HepG2 (cell line): ENCODE measurements around the gene SCG2. TPM values are rescaled to one million over a fixed set of nuclear protein-coding genes. Genes with fewer than 3 reads are reported as not detected.

Source experiments
- ATAC-seq: fragments of 200-7000 bp; cut with Tn5 transposase; 3 replicates; pipeline ENCODE4 v1.9.1; 2020; ENCODE audit warnings: mild to moderate bottlenecking, moderate library complexity
- BruUV-seq: library from RNA; stranded (reverse); fragments of 400-500 nt; replicated peaks from 2 replicates; lab custom pipeline; 2021; lab: Mats Ljungman, UMichigan
- CTCF ChIA-PET: fragments of 300-600 bp; formaldehyde crosslinking; extraction: SDS; loops from one replicate; lab custom pipeline; 2021; ENCODE audit warnings: low total read pairs, inconsistent platforms, low intra/inter-chr PET ratio; lab: Yijun Ruan, JAX
- POLR2A ChIA-PET: fragments of 350-600 bp; sonication (Branson Sonifier 250); formaldehyde crosslinking; loops from one replicate; lab custom pipeline; 2020; ENCODE audit warnings: antibody characterized with exemption, inconsistent platforms; lab: Yijun Ruan, JAX
- DNase-seq: peaks from one replicate; pipeline ENCODE4 v3.0.0-alpha.2; 2015; ENCODE audit warnings: low spot score
- FAIRE-seq: peaks from 3 replicates; lab custom pipeline; 2011; peaks lifted over from hg19 to GRCh38; lab: Jason Lieb, UNC
- H2AFZ ChIP-seq: one replicate; pipeline ENCODE4 v1.6.1; 2011; ENCODE audit warnings: low read length, inconsistent platforms
- H3K27ac ChIP-seq: fragments of 300-600 bp; 3 replicates; pipeline ENCODE4 v1.8.0; 2011; ENCODE audit warnings: mixed run types, mild to moderate bottlenecking, mixed read lengths, low read length, inconsistent platforms; ENCODE audit not compliant: insufficient read depth; ENCODE audit errors: extremely low read length
- H3K27me3 ChIP-seq, 2 experiments: fragments of 200-600 bp in 1 of 2; 2 replicates in 1 of 2; 3 replicates in 1 of 2; pipeline versions ENCODE4 v1.6.0 to v1.8.0; 2011; ENCODE audit warnings: low read length in 2 of 2, mild to moderate bottlenecking in 2 of 2, moderate library complexity in 2 of 2, inconsistent platforms in 1 of 2; ENCODE audit not compliant: insufficient read depth in 2 of 2, control insufficient read depth in 1 of 2
- H3K36me3 ChIP-seq, 2 experiments: fragments of 200-600 bp in 1 of 2; replicated peaks in 1 of 2; 2 replicates in 1 of 2; 3 replicates in 1 of 2; pipeline versions ENCODE4 v1.5.1 to v1.8.0; 2011; ENCODE audit warnings: low read length in 2 of 2, inconsistent platforms in 1 of 2; ENCODE audit not compliant: insufficient read depth in 2 of 2, control insufficient read depth in 1 of 2
- H3K4me1 ChIP-seq: 2 replicates; pipeline ENCODE4 v1.5.1; 2012; ENCODE audit warnings: low read length, inconsistent platforms; ENCODE audit not compliant: insufficient read depth
- H3K4me2 ChIP-seq: 2 replicates; pipeline ENCODE4 v1.6.0; 2011; ENCODE audit warnings: low read depth, low read length, inconsistent platforms
- H3K4me3 ChIP-seq, 3 experiments: fragments of 200-600 bp in 1 of 3; sonication (generic), shearing (Covaris generic) in 1 of 3; replicated peaks in 1 of 3; 2 replicates each; pipeline ENCODE4 v1.5.1; 2011 to 2016; ENCODE audit warnings: low read length in 3 of 3, inconsistent platforms in 2 of 3, low read depth in 2 of 3, mild to moderate bottlenecking in 2 of 3, control low read depth in 1 of 3, mixed read lengths in 1 of 3; ENCODE audit not compliant: insufficient read depth in 1 of 3
- H3K79me2 ChIP-seq: one replicate; pipeline ENCODE4 v1.6.1; 2011; ENCODE audit warnings: low read length, inconsistent platforms; ENCODE audit not compliant: insufficient read depth
- H3K9ac ChIP-seq: 2 replicates; pipeline ENCODE4 v1.6.0; 2011; ENCODE audit warnings: mild to moderate bottlenecking, low read depth, low read length, inconsistent platforms; ENCODE audit not compliant: insufficient read depth
- H3K9me3 ChIP-seq: 2 replicates; pipeline ENCODE4 v1.5.1; 2012; ENCODE audit warnings: mild to moderate bottlenecking, low read length
- H4K20me1 ChIP-seq: 2 replicates; pipeline ENCODE4 v1.6.0; 2011; ENCODE audit warnings: inconsistent platforms, mild to moderate bottlenecking, low read length, moderate library complexity; ENCODE audit not compliant: insufficient read depth
- KDM1A ChIP-seq: IDR thresholded peaks from 2 replicates; pipeline ENCODE4 v1.6.1; 2016; ENCODE audit warnings: missing compliant biosample characterization
- MAF1 ChIP-seq: sonication (generic); formaldehyde crosslinking; IDR thresholded peaks from 2 replicates; pipeline ENCODE4 v1.5.0; 2020; ENCODE audit warnings: missing genetic modification reagents, borderline replicate concordance
- MAFK ChIP-seq, 2 experiments: IDR thresholded peaks in 1 of 2; conservative IDR thresholded peaks in 1 of 2; 2 replicates each; pipeline ENCODE4 v1.6.1; 2011; ENCODE audit warnings: improper control_type of control experiment in 2 of 2, low read length in 2 of 2
- STAT6 ChIP-seq: sonication (generic); formaldehyde crosslinking; IDR thresholded peaks from 2 replicates; pipeline ENCODE4 v1.4.0; 2020; ENCODE audit warnings: missing genetic modification reagents, mild to moderate bottlenecking, borderline replicate concordance
- TSC22D2 ChIP-seq: sonication (generic); formaldehyde crosslinking; IDR thresholded peaks from 2 replicates; pipeline ENCODE4 v1.5.1; 2020; ENCODE audit warnings: missing genetic modification reagents, mild to moderate bottlenecking, borderline replicate concordance
- YY1 ChIP-seq: IDR thresholded peaks from 2 replicates; pipeline ENCODE4 v1.6.1; 2011; ENCODE audit warnings: low read length, low read depth, moderate library complexity, mild to moderate bottlenecking; ENCODE audit not compliant: insufficient read depth, insufficient replicate concordance
- ZBTB40 ChIP-seq, 2 experiments: fragments of 450-650 bp in 1 of 2; sonication (generic) in 1 of 2; formaldehyde crosslinking in 1 of 2; IDR thresholded peaks; 2 replicates each; pipeline versions ENCODE4 v1.6.1 to v1.8.0; 2016 to 2022; ENCODE audit warnings: antibody characterized with exemption in 1 of 2, mild to moderate bottlenecking in 1 of 2, missing genetic modification reagents in 1 of 2
- ZNF615 ChIP-seq: sonication (generic); formaldehyde crosslinking; IDR thresholded peaks from 2 replicates; pipeline ENCODE4 v1.5.0; 2020; ENCODE audit warnings: mild to moderate bottlenecking, missing genetic modification reagents, borderline replicate concordance
- ZNF879 ChIP-seq: sonication (generic); formaldehyde crosslinking; IDR thresholded peaks from 2 replicates; pipeline ENCODE4 v1.8.1; 2023; ENCODE audit warnings: missing genetic modification reagents
- WGBS: methylation state at CpG from one replicate; pipeline ENCODE4 v1.1.6; 2017; ENCODE audit warnings: low lambda C conversion rate; 5-methylcytosine and 5-hydroxymethylcytosine counted together
- in situ Hi-C: cut with HindIII; loops from 2 replicates; pipeline ENCODE4 v1.10.0; 2017; ENCODE audit warnings: low pct_unique_long_range_greater_than_20kb; ENCODE audit not compliant: extremely low pct_ligation_motif_present
- intact Hi-C: fragments of 100-400 bp; cut with micrococcal nuclease; formaldehyde crosslinking; loops from one replicate; pipeline ENCODE4 v1.10.0; 2022; ENCODE audit not compliant: unreplicated experiment
- polyA plus RNA-seq, 8 experiments: library from polyadenylated mRNA; depleted of rRNA in 3 of 8; stranded (reverse) in 7 of 8; unstranded in 1 of 8; fragments of >200 nt; fragmentation: Illumina TruSeq in 4 of 8; extraction: Trizol in 4 of 8; gene quantifications; 2 replicates each; pipeline versions ENCODE4 v1.2.1 to v1.2.3, GENCODE V29; 2011 to 2016; ENCODE audit warnings: low read depth in 4 of 8, missing spikeins in 1 of 8, mixed read lengths in 1 of 8; ENCODE audit not compliant: insufficient read depth in 1 of 8
- total RNA-seq, 5 experiments: library from RNA; depleted of rRNA; stranded (reverse); fragments of >200 nt; fragmentation: Illumina TruSeq; extraction: Trizol; gene quantifications; 2 replicates each; pipeline ENCODE4 v1.2.3, GENCODE V29; 2016; ENCODE audit warnings: low read depth in 1 of 5

Gene SCG2
- total and polyA plus RNA-seq, 2 of the 13 experiments (the other 11 are each of a cell fraction or from before 2014, with no cell fraction given): not detected

GRCh38 chr2:223558970-223559369 is 43.2 kb downstream of the SCG2 start:
- WGBS: 2% methylated on average over 1 of the region's 1 CpG
- no peak overlapping the region for H2AFZ ChIP-seq
- DNase-seq (no peak), FAIRE-seq (no peak), ATAC-seq (no peak)
- H3K9ac ChIP-seq: no peak overlapping the region
- H3K36me3 ChIP-seq: no peaks in the 10 kb centered on the region
- no peaks in the 10 kb centered on the region for H3K79me2 ChIP-seq
- in situ Hi-C loops: no loop called here
- intact Hi-C loops: no loop called here
- CTCF ChIA-PET: no interaction called here
- no TSS peak for BruUV-seq
- H3K4me3 ChIP-seq: no peak overlapping the region
- H3K27me3 ChIP-seq: no peaks in the 10 kb centered on the region; a peak in 1 of 5 replicates
- no peaks in the 10 kb centered on the region for H3K4me1 ChIP-seq
- no peaks in the 10 kb centered on the region for H4K20me1 ChIP-seq
- H3K27ac ChIP-seq: no peak overlapping the region
- TF ChIP-seq YY1 (no peak), MAFK (conservative IDR thresholded peaks at IDR 0.05 in 1 of 2, IDR thresholded peaks at IDR 0.05 in 1 of 2; ENCODE audit: low read length in 2 of 2) (no peak), ZNF615 (CRISPR knock-in tag) (no peak), MAF1 (no peak), ZBTB40 (IDR thresholded peaks at IDR 0.05) (no peak), ZBTB40 (CRISPR knock-in tag; IDR thresholded peaks at IDR 0.05) (no peak), KDM1A (CRISPR knock-in tag) (no peak), STAT6 (CRISPR knock-in tag) (no peak), ZNF879 (CRISPR knock-in tag) (no peak), TSC22D2 (no peak)
- TF ChIP-seq, all 625 proteins: peak for 0
- POLR2A ChIA-PET: no interaction called here
- Histone ChIP-seq H3K9me3 (no peaks in the 10 kb centered on the region), H3K4me2 (no peak overlapping the region)
